CD14-positive monocyte (primary cell): ENCODE results near the gene SSTR3. TPM values are rescaled to one million over a fixed set of nuclear protein-coding genes. Genes with fewer than 3 reads are reported as not detected.

Experiments
- DNase-seq, 3 donors: peaks; one replicate each; pipeline ENCODE4 v3.0.0-alpha.2; 2011 to 2022
- H2AFZ ChIP-seq: 2 replicates; pipeline ENCODE4 v1.6.0; 2012; ENCODE audit warnings: mild to moderate bottlenecking, low read depth, low read length, inconsistent platforms; ENCODE audit not compliant: insufficient read depth, poor library complexity, severe bottlenecking
- H3K27ac ChIP-seq, 2 donors: 1 replicate in 1 of 2; 2 replicates in 1 of 2; pipeline ENCODE4 v1.5.1; 2012 to 2013; ENCODE audit warnings: low read length in 2 of 2, control low read depth in 1 of 2, inconsistent platforms in 1 of 2, low read depth in 1 of 2, mild to moderate bottlenecking in 1 of 2
- H3K27me3 ChIP-seq, 2 donors: one replicate each; pipeline versions ENCODE4 v1.6.0 to v1.6.1; 2011 to 2013; ENCODE audit warnings: low read length in 2 of 2; ENCODE audit not compliant: control insufficient read depth in 2 of 2, insufficient read depth in 2 of 2
- H3K36me3 ChIP-seq, 2 donors: replicated peaks in 1 of 2; 1 replicate in 1 of 2; 2 replicates in 1 of 2; pipeline versions ENCODE4 v1.5.1 to v1.6.1; 2012 to 2013; ENCODE audit warnings: low read length in 2 of 2, control low read depth in 1 of 2, inconsistent platforms in 1 of 2, mild to moderate bottlenecking in 1 of 2; ENCODE audit not compliant: insufficient read depth in 2 of 2, control insufficient read depth in 1 of 2
- H3K4me1 ChIP-seq, 2 donors: 1 replicate in 1 of 2; 2 replicates in 1 of 2; pipeline versions ENCODE4 v1.5.1 to v1.6.1; 2012 to 2013; ENCODE audit warnings: low read length in 2 of 2, control low read depth in 1 of 2, inconsistent platforms in 1 of 2, mild to moderate bottlenecking in 1 of 2, moderate library complexity in 1 of 2; ENCODE audit not compliant: insufficient read depth in 2 of 2, control insufficient read depth in 1 of 2
- H3K4me2 ChIP-seq: replicated peaks from 2 replicates; pipeline ENCODE3; 2012; ENCODE audit warnings: low read length, moderate library complexity, mild to moderate bottlenecking; ENCODE audit not compliant: poor library complexity, severe bottlenecking; ENCODE audit errors: extremely low read depth
- H3K4me3 ChIP-seq, 3 experiments: fragments of 200-600 bp in 1 of 3; sonication (generic) in 1 of 3; replicated peaks in 1 of 3; 1 replicate in 2 of 3; 2 replicates in 1 of 3; pipeline ENCODE4 v1.5.1; 2011 to 2013; ENCODE audit warnings: low read length in 3 of 3, mild to moderate bottlenecking in 3 of 3, control low read depth in 2 of 3, low read depth in 2 of 3, inconsistent platforms in 1 of 3, moderate library complexity in 1 of 3
- H3K79me2 ChIP-seq: 2 replicates; pipeline ENCODE4 v1.6.0; 2012; ENCODE audit warnings: mild to moderate bottlenecking, control low read depth, inconsistent platforms, low read length, moderate library complexity; ENCODE audit not compliant: insufficient read depth
- H3K9ac ChIP-seq: 2 replicates; pipeline ENCODE4 v1.6.0; 2017; ENCODE audit warnings: low read length, mild to moderate bottlenecking; ENCODE audit not compliant: insufficient read depth, poor library complexity, severe bottlenecking
- H3K9me3 ChIP-seq, 2 donors: replicated peaks in 1 of 2; 1 replicate in 1 of 2; 2 replicates in 1 of 2; pipeline versions ENCODE4 v1.5.1 to v1.6.1; 2012 to 2013; ENCODE audit warnings: low read length in 2 of 2, control low read depth in 1 of 2; ENCODE audit not compliant: control insufficient read depth in 1 of 2, insufficient read depth in 1 of 2
- H4K20me1 ChIP-seq: 2 replicates; pipeline ENCODE4 v1.6.0; 2012; ENCODE audit warnings: mild to moderate bottlenecking, low read length, control low read depth, moderate library complexity; ENCODE audit not compliant: insufficient read depth
- H3K27ac Mint-ChIP-seq, 7 donors: one replicate each; pipeline ENCODE4 v1.8.0; 2020; ENCODE audit warnings: mild to moderate bottlenecking in 7 of 7, mixed read lengths in 7 of 7, moderate library complexity in 6 of 7, inconsistent platforms in 2 of 7
- H3K27me3 Mint-ChIP-seq, 3 donors: one replicate each; pipeline ENCODE4 v1.8.0; 2021 to 2022; ENCODE audit warnings: low read depth in 3 of 3, mild to moderate bottlenecking in 3 of 3, mixed read lengths in 3 of 3, moderate library complexity in 3 of 3, inconsistent platforms in 1 of 3
- H3K36me3 Mint-ChIP-seq, 2 donors: one replicate each; pipeline ENCODE4 v1.8.0; 2020; ENCODE audit warnings: mixed read lengths in 2 of 2, inconsistent platforms in 1 of 2, mild to moderate bottlenecking in 1 of 2
- H3K4me1 Mint-ChIP-seq: one replicate; pipeline ENCODE4 v1.8.0; 2020; ENCODE audit warnings: mild to moderate bottlenecking, mixed read lengths
- H3K4me3 Mint-ChIP-seq, 2 donors: one replicate each; pipeline ENCODE4 v1.8.0; 2020; ENCODE audit warnings: mild to moderate bottlenecking in 2 of 2, mixed read lengths in 2 of 2, moderate library complexity in 1 of 2
- H3K9me3 Mint-ChIP-seq, 7 donors: one replicate each; pipeline ENCODE4 v1.8.0; 2020 to 2022; ENCODE audit warnings: mixed read lengths in 7 of 7, mild to moderate bottlenecking in 6 of 7, moderate library complexity in 6 of 7, inconsistent platforms in 2 of 7
- WGBS: methylation state at CpG from one replicate; pipeline ENCODE4 v1.1.5; 2013; ENCODE audit warnings: missing lambda C conversion rate; ENCODE audit not compliant: insufficient coverage; 5-methylcytosine and 5-hydroxymethylcytosine counted together
- intact Hi-C, 2 donors: fragments of 100-400 bp; cut with micrococcal nuclease; formaldehyde crosslinking; loops; one replicate each; pipeline versions ENCODE4 v1.15.0 to v1.15.1; 2023
- polyA plus RNA-seq, 3 donors: library from polyadenylated mRNA; depleted of rRNA in 1 of 3; unstranded in 2 of 3; stranded (reverse) in 1 of 3; fragments of 300-500 nt in 2 of 3; fragments of >200 nt in 1 of 3; fragmentation: Illumina TruSeq in 2 of 3; gene quantifications; 1 replicate in 2 of 3; 2 replicates in 1 of 3; pipeline ENCODE4 v1.2.3, GENCODE V29; 2012 to 2021
- TF ChIP-seq, protein P1 (sequence below): fragments of 200-600 bp; IDR thresholded peaks from one replicate; pipeline ENCODE4 v1.8.0; 2022; ENCODE audit warnings: antibody characterized with exemption, mild to moderate bottlenecking

The SSTR3 gene
- polyA plus RNA-seq, 3 donors: 0.04 TPM; not detected in 2

DNA sequence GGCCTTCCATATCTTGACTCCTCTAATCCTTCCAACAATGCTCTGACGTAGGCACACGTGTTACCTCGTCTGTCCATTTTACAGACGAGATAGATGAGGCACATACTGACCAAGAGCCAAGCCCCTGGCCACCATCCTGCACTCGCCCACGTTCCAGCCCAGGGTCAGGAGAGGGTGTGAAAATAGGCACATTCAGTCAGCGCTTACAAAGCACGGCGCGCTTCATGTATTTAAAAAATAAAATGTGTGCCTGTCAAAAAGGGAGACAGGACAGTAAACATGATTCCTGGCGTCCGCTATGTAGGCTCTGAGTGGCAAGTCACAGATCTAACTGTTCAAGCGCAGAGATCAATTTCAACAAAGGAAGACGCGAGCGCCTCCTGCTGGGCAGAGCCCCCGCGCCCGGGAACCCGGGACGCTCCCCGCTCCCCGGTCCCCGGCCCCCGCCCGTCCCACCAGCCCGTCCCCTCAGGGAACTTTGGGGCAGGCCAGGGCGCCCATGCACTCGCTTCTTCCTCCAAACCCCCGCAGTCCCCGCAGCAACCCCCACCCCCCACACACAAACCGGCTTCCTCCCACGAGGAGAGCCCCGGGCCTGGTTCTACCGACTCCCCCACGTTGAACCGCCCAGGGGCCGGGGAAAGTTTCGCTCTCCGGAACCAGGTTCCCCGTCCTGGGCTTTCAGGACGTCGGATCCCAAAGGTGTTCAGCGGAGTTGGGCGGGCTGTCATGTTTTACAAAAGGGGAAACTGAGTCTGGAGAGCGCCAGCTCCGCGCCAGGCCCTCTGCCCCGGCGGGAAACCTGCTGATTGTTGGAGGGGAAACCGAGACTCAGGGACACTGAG, 13.8 kb downstream of the SSTR3 start:
- Histone ChIP-seq H3K79me2 (no peaks in the 10 kb centered on the region), H3K9me3 (no peaks in the 10 kb centered on the region), H3K4me2 (peak overlapping the region; percentile 81), H3K4me1 (peaks cover 14 to 22% of the 10 kb centered on the region in 2 donors), H3K4me3 (peak overlapping the region; percentile 57 to 79 (median 59)), H3K36me3 (no peaks in the 10 kb centered on the region), H4K20me1 (peaks cover 6% of the 10 kb centered on the region), H2AFZ (peak overlapping the region; percentile 96), H3K9ac (peak overlapping the region; percentile 82), H3K27me3 (no peaks in the 10 kb centered on the region), H3K27ac (peak overlapping the region; percentile 79 to 81)
- peaks cover 14% of the 10 kb centered on the region for H3K4me1 Mint-ChIP-seq
- peak overlapping the region; percentile 79 to 82 for H3K4me3 Mint-ChIP-seq
- WGBS: 3% methylated on average over 40 of the region's 51 CpGs
- peak; percentile 68 to 81 (median 71) for DNase-seq
- peak overlapping the region; percentile 78 to 93 (median 90) for H3K27ac Mint-ChIP-seq
- TF ChIP-seq, protein P1, sequence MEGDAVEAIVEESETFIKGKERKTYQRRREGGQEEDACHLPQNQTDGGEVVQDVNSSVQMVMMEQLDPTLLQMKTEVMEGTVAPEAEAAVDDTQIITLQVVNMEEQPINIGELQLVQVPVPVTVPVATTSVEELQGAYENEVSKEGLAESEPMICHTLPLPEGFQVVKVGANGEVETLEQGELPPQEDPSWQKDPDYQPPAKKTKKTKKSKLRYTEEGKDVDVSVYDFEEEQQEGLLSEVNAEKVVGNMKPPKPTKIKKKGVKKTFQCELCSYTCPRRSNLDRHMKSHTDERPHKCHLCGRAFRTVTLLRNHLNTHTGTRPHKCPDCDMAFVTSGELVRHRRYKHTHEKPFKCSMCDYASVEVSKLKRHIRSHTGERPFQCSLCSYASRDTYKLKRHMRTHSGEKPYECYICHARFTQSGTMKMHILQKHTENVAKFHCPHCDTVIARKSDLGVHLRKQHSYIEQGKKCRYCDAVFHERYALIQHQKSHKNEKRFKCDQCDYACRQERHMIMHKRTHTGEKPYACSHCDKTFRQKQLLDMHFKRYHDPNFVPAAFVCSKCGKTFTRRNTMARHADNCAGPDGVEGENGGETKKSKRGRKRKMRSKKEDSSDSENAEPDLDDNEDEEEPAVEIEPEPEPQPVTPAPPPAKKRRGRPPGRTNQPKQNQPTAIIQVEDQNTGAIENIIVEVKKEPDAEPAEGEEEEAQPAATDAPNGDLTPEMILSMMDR: peak; percentile 96
- H3K36me3 Mint-ChIP-seq: no peaks in the 10 kb centered on the region
- intact Hi-C loops: loop anchor here (1.0 to 5.0 kb wide), 4 partner anchors 32 to 121 kb away; no protein-coding TSS in a partner anchor
- peaks cover 0 to 4% (median 1%) of the 10 kb centered on the region in 3 donors for H3K27me3 Mint-ChIP-seq
- no peaks in the 10 kb centered on the region for H3K9me3 Mint-ChIP-seq

DNA sequence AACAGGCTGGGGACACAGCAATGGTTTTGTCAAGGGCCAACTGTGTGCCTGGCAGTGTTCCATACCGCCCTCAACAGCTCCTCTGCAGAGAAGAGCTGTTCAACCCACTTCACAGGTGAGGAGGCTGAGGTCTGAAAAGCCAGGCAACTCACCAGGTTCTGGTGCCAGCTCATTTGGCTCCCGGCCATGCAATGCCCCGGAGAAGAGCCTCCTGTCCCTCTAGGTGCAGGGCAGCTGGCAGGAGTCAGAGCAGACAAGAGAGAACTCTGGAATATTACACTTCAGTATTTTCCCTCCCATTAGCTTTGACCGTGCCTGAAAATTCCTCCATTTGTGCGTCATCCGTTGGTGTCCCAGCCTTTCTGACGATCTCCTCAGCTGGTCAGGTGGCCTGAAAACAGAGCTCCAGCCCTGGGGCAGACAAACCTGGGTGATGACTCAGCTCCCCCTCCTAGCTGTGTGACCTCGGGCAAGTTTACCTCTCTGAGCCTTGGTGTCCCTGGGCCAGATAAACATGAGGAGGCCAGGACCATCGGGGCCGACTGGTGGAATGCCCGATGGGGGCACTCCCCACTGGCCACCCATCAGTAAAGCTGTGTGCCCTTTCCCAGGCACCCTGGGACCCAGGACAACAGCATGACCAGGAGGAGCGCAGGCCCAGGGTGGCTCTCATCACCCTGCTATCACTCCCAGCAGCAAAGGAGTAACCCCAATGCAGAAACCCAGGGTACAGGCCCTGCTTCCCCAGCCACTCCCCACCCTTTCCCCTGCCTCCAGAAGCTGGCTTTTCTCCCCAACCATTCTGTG, 14.6 kb downstream of the SSTR3 start:
- no peaks in the 10 kb centered on the region for H3K36me3 ChIP-seq
- Mint-ChIP-seq H3K4me1 (peaks cover 14% of the 10 kb centered on the region), H3K9me3 (no peaks in the 10 kb centered on the region), H3K4me3 (no peak overlapping the region), H3K27ac (peak overlapping the region in 3 of 7 donors; percentile 27 to 75 (median 40)), H3K27me3 (peaks cover 0 to 4% (median 1%) of the 10 kb centered on the region in 3 donors), H3K36me3 (no peaks in the 10 kb centered on the region)
- no peak overlapping the region for H3K27ac ChIP-seq
- WGBS: 85% methylated on average over 12 of the region's 12 CpGs
- TF ChIP-seq, protein P1: no peak
- H3K9me3 ChIP-seq: no peaks in the 10 kb centered on the region
- H3K4me1 ChIP-seq: peaks cover 14 to 22% of the 10 kb centered on the region in 2 donors
- H4K20me1 ChIP-seq: peaks cover 6% of the 10 kb centered on the region
- no peak overlapping the region for H2AFZ ChIP-seq
- no peaks in the 10 kb centered on the region for H3K27me3 ChIP-seq
- H3K4me3 ChIP-seq: no peak overlapping the region
- intact Hi-C loops: loop anchor here (1.0 to 5.0 kb wide), 4 partner anchors 31 to 120 kb away; no protein-coding TSS in a partner anchor
- DNase-seq: no peak
- H3K79me2 ChIP-seq: no peaks in the 10 kb centered on the region
- peak overlapping the region; percentile 82 for H3K9ac ChIP-seq
- H3K4me2 ChIP-seq: no peak overlapping the region
